Right cardiac atrium (tissue), 5 donors: ENCODE measurements around the gene PACRG. TPM values are rescaled to one million over a fixed set of nuclear protein-coding genes. Genes with fewer than 3 reads are reported as not detected.

Source experiments
- ATAC-seq, 2 donors: fragments of 200-7000 bp; cut with Tn5 transposase; one replicate each; pipeline versions ENCODE4 v1.8.0 to v1.9.1; 2020; ENCODE audit warnings: moderate library complexity in 2 of 2, mild to moderate bottlenecking in 1 of 2
- DNase-seq, 3 donors: peaks; one replicate each; pipeline ENCODE4 v3.0.0-alpha.2; 2020
- H3K27ac ChIP-seq: one replicate; pipeline ENCODE4 v1.5.1; 2013; ENCODE audit warnings: mild to moderate bottlenecking, low read length, control low read depth, moderate library complexity
- H3K27me3 ChIP-seq: one replicate; pipeline ENCODE4 v1.6.1; 2013; ENCODE audit not compliant: control insufficient read depth, insufficient read depth
- H3K4me1 ChIP-seq: one replicate; pipeline ENCODE4 v1.6.1; 2013; ENCODE audit warnings: low read length; ENCODE audit not compliant: control insufficient read depth, insufficient read depth
- H3K4me3 ChIP-seq: one replicate; pipeline ENCODE4 v1.5.1; 2013; ENCODE audit warnings: low read length, control low read depth
- H3K9me3 ChIP-seq: one replicate; pipeline ENCODE4 v1.6.1; 2013; ENCODE audit warnings: low read length; ENCODE audit not compliant: control insufficient read depth
- WGBS: extraction: QIAGEN DNeasy Blood & Tissue Kit; methylation state at CpG from one replicate; pipeline ENCODE4 v1.1.7; 2013; 5-methylcytosine and 5-hydroxymethylcytosine counted together
- intact Hi-C, 4 donors: fragments of 100-400 bp; cut with DNase I; formaldehyde crosslinking; loops; one replicate each; pipeline versions ENCODE4 v1.11.0 to v1.14.0; 2022 to 2023
- polyA plus RNA-seq: library from polyadenylated mRNA; stranded (reverse); fragments of 200-250 nt; gene quantifications from one replicate; pipeline ENCODE4 v1.2.3, GENCODE V29; 2013
- total RNA-seq, 4 donors: library from RNA; stranded (reverse); fragmentation: NEBNext Ultra II Directional; extraction: Animal tissue kit (Norgen Biotek cat#: 25700); gene quantifications; one replicate each; pipeline ENCODE4 v1.2.1, GENCODE V29; 2021
- donor health status: healthy with polysubstance abuse.
- donor health status: DM: no; HTN: yes; CAD: no.
- donor health status: DM: no; HTN: no; CAD: no.
- donor health status: DM: no; HTN: yes; CAD: no; lungs with severe emphysema.
- donor health status: DM: yes; HTN: yes; CAD: no.

The PACRG gene
- total and polyA plus RNA-seq, 5 donors: 3.9 to 9.4 (median 4.9) TPM

- peak overlapping the region; percentile 51 for H3K27ac ChIP-seq
- intact Hi-C loops: loop anchor here in 1 of 4 donors (10.0 kb wide), 1 partner anchor 283 kb away; no protein-coding TSS in a partner anchor
- ATAC-seq: peak in 1 of 2 donors; percentile 0
- H3K4me3 ChIP-seq: peak overlapping the region; percentile 65
- no peaks in the 10 kb centered on the region for H3K9me3 ChIP-seq
- no peaks in the 10 kb centered on the region for H3K4me1 ChIP-seq
- whole genome bisulfite sequencing: 21% methylated on average over 7 of the region's 7 CpGs
- H3K27me3 ChIP-seq: no peaks in the 10 kb centered on the region
- peak in 2 of 3 donors; percentile 49 to 67 for DNase-seq
These were observed 423 bp downstream of the PACRG start for GRCh38 chr6:162728197-162728596.

GRCh38 chr6:162728706-162729105 lies 932 bp downstream of the PACRG start:
- DNase-seq (no peak), ATAC-seq (no peak)
- Histone ChIP-seq H3K27me3 (no peaks in the 10 kb centered on the region), H3K4me3 (no peak overlapping the region), H3K4me1 (no peaks in the 10 kb centered on the region), H3K9me3 (no peaks in the 10 kb centered on the region), H3K27ac (no peak overlapping the region)
- intact Hi-C loops: loop anchor here in 1 of 4 donors (10.0 kb wide), 1 partner anchor 284 kb away; no protein-coding TSS in a partner anchor
- 79% methylated on average over 1 of the region's 1 CpG for WGBS

- 99% methylated on average over 1 of the region's 1 CpG for WGBS
- DNase-seq: no peak
- Histone ChIP-seq H3K27ac (no peak overlapping the region), H3K27me3 (no peaks in the 10 kb centered on the region), H3K4me3 (no peak overlapping the region), H3K4me1 (no peaks in the 10 kb centered on the region), H3K9me3 (no peaks in the 10 kb centered on the region)
- intact Hi-C loops: loop anchor here in 2 of 4 donors (10.0 kb wide), 2 partner anchors 286 to 556 kb away; no protein-coding TSS in a partner anchor
- no peak for ATAC-seq
These were observed 2.7 kb downstream of the PACRG start for GRCh38 chr6:162730502-162730901.

GRCh38 chr6:162733489-162733888 lies 5.7 kb downstream of the PACRG start:
- Histone ChIP-seq H3K4me3 (no peak overlapping the region), H3K27me3 (no peaks in the 10 kb centered on the region), H3K9me3 (no peaks in the 10 kb centered on the region), H3K4me1 (no peaks in the 10 kb centered on the region), H3K27ac (no peak overlapping the region)
- peak in 2 of 3 donors; percentile 14 to 62 for DNase-seq
- peak; percentile 26 to 65 for ATAC-seq
- WGBS: 74% methylated on average over 4 of the region's 4 CpGs
- intact Hi-C loops: loop anchor here in 2 of 4 donors (10.0 kb wide), 2 partner anchors 289 to 559 kb away; no protein-coding TSS in a partner anchor

GRCh38 chr6:162736961-162737360 lies 9.2 kb downstream of the PACRG start:
- Histone ChIP-seq H3K27me3 (no peaks in the 10 kb centered on the region), H3K4me1 (no peaks in the 10 kb centered on the region), H3K27ac (no peak overlapping the region), H3K4me3 (no peak overlapping the region), H3K9me3 (no peaks in the 10 kb centered on the region)
- ATAC-seq (peak in 1 of 2 donors; percentile 40), DNase-seq (no peak)
- WGBS: 17% methylated on average over 1 of the region's 1 CpG
- intact Hi-C loops: loop anchor here in 2 of 4 donors (10.0 kb wide), 2 partner anchors 292 to 562 kb away; no protein-coding TSS in a partner anchor

- Histone ChIP-seq H3K4me3 (no peak overlapping the region), H3K27me3 (no peaks in the 10 kb centered on the region), H3K27ac (no peak overlapping the region), H3K4me1 (no peaks in the 10 kb centered on the region), H3K9me3 (no peaks in the 10 kb centered on the region)
- DNase-seq (no peak), ATAC-seq (no peak)
- intact Hi-C loops: no loop called here
- WGBS: 67% methylated on average over 3 of the region's 3 CpGs
These were observed 23.0 kb downstream of the PACRG start for GRCh38 chr6:162750776-162751175.

GRCh38 chr6:162751211-162751859 lies 23.6 kb downstream of the PACRG start:
- ATAC-seq: no peak
- H3K9me3 ChIP-seq: no peaks in the 10 kb centered on the region
- no peaks in the 10 kb centered on the region for H3K4me1 ChIP-seq
- no peaks in the 10 kb centered on the region for H3K27me3 ChIP-seq
- intact Hi-C loops: no loop called here
- H3K4me3 ChIP-seq: no peak overlapping the region
- no peak for DNase-seq
- no peak overlapping the region for H3K27ac ChIP-seq

- intact Hi-C loops: no loop called here
- H3K9me3 ChIP-seq: no peaks in the 10 kb centered on the region
- no peaks in the 10 kb centered on the region for H3K27me3 ChIP-seq
- ATAC-seq: no peak
- H3K4me1 ChIP-seq: no peaks in the 10 kb centered on the region
- H3K4me3 ChIP-seq: no peak overlapping the region
- DNase-seq: no peak
- H3K27ac ChIP-seq: no peak overlapping the region
These were observed 26.0 kb downstream of the PACRG start for GRCh38 chr6:162753775-162754174.

- ATAC-seq (no peak), DNase-seq (no peak)
- H3K9me3 ChIP-seq: no peaks in the 10 kb centered on the region
- no peaks in the 10 kb centered on the region for H3K27me3 ChIP-seq
- H3K4me1 ChIP-seq: no peaks in the 10 kb centered on the region
- intact Hi-C loops: no loop called here
- H3K4me3 ChIP-seq: no peak overlapping the region
- no peak overlapping the region for H3K27ac ChIP-seq
These were observed 42.4 kb downstream of the PACRG start for GRCh38 chr6:162770136-162770535.

- Histone ChIP-seq H3K4me1 (no peaks in the 10 kb centered on the region), H3K27ac (no peak overlapping the region), H3K4me3 (no peak overlapping the region), H3K9me3 (no peaks in the 10 kb centered on the region), H3K27me3 (no peaks in the 10 kb centered on the region)
- ATAC-seq: no peak
- no peak for DNase-seq
- 94% methylated on average over 1 of the region's 1 CpG for WGBS
- intact Hi-C loops: no loop called here
These were observed 43.2 kb downstream of the PACRG start for GRCh38 chr6:162770955-162771354.

- DNase-seq (no peak), ATAC-seq (no peak)
- no peaks in the 10 kb centered on the region for H3K9me3 ChIP-seq
- no peaks in the 10 kb centered on the region for H3K27me3 ChIP-seq
- H3K4me3 ChIP-seq: no peak overlapping the region
- no peak overlapping the region for H3K27ac ChIP-seq
- no peaks in the 10 kb centered on the region for H3K4me1 ChIP-seq
- intact Hi-C loops: no loop called here
These were observed 44.7 kb downstream of the PACRG start for GRCh38 chr6:162772466-162772865.

- no peaks in the 10 kb centered on the region for H3K4me1 ChIP-seq
- no peaks in the 10 kb centered on the region for H3K27me3 ChIP-seq
- DNase-seq: no peak
- no peaks in the 10 kb centered on the region for H3K9me3 ChIP-seq
- H3K27ac ChIP-seq: no peak overlapping the region
- no peak overlapping the region for H3K4me3 ChIP-seq
- 74% methylated on average over 3 of the region's 3 CpGs for WGBS
- intact Hi-C loops: no loop called here
- no peak for ATAC-seq
These were observed 46.2 kb downstream of the PACRG start for GRCh38 chr6:162773996-162774395.
